GM18499 (cell line): ENCODE data around the gene GRAMD1C.
A peak's percentile ranks its signal among the peaks of the same experiment; 100 is the strongest.
"Not testable (repeated sequence)": the region's sequence is repeated elsewhere in the genome, so short reads cannot be mapped to it uniquely, and the experiment has no call there.

Experiments used
- ATAC-seq: cut with Tn5 transposase; IDR thresholded peaks from one replicate; pipeline ENCODE4 v1.9.1; 2021; ENCODE audit warnings: moderate number of reproducible peaks; ENCODE audit not compliant: insufficient read depth, unreplicated experiment

GRAMD1C gene

DNA sequence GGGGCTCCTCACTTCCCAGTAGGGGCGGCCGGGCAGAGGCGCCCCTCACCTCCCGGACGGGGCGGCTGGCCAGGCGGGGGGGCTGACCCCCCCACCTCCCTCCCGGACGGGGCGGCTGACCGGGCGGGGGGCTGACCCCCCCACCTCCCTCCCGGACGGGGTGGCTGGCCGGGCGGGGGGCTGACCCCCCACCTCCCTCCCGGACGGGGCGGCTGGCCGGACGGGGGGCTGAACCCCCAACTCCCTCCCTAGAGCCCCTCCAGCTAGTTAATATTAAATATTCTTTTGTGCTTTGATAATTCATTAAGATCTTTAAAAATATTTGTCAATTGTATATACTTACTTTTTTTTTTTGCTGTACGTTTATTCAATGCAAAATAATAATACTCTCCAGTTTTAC is 11.3 kb downstream of the GRAMD1C start:
- not testable (repeated sequence) for ATAC-seq

DNA sequence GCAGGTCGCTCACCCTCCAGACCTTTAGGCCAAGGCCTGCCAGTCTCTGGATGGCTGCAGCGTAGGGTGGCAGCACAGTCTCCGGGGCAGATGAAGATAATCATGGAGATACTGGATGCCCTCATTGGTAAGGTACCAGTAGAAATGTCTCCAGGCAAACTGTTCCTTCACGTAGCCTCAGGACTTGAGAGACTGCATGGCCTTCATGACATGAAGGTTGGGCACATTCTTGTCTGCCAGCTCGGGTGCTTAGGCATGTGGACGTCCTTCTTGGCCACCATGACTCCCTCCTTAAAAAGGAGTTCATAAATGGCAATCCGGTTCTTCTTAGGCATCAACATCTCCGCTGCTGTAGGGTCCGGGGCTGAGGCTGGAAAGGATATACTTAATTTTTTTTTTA is 11.8 kb downstream of the GRAMD1C start:
- not testable (repeated sequence) for ATAC-seq

DNA sequence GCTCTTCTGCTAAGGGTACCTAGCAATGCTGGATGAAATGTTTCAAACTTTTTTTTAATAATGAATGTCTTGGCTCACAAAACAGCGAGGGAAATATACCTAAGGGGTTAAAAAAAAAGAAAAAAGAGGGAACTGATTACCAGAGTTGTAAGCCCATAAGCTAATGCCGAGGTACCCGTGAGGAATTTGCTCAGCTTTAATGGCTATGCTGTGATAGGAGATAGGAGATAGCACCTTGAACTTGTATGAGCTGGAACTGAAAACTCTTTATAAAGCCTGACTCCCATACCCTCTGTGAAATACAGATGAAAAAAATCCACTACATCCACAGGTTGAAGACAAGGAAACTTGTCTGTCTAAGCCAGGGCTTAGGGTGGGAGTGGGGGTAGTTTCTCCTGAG is 13.9 kb downstream of the GRAMD1C start:
- no peak for ATAC-seq

DNA sequence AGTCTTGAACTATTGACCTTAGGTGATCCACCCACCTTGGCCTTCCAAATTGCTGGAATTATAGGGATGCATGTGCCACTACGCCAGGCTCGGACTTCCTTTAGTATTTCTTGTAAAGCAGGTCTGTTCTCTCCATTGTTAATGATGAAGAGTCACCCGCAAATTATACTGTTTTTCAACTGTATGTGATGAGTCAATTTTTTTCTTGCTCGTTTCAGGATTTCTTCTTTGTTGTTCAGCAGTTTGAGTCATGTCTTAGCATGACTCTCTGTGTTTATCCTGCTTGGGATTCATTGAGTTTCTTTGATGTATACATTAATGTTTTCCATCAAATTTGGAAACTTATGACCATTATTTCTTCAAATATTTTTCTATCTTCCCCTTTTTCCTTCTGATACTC is 28.9 kb downstream of the GRAMD1C start:
- no peak for ATAC-seq

DNA sequence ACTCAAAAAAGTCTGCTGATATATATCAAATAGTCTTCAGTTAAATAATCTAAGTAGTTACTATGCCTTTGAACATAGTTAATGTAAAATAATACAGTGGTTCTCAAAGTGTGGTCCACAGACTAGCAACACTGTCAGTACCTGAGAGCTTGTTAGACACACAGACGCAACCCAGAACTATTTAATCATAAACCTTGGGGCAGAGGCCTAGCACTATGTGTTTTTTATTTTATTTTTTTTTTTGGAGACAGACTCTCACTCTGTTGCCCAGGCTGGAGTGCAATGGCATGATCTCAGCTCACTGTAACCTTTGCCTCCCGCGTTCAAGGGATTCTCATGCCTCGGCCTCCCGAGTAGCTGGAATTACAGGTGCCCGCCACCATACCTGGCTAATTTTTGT is 34.7 kb downstream of the GRAMD1C start:
- ATAC-seq = no peak

DNA sequence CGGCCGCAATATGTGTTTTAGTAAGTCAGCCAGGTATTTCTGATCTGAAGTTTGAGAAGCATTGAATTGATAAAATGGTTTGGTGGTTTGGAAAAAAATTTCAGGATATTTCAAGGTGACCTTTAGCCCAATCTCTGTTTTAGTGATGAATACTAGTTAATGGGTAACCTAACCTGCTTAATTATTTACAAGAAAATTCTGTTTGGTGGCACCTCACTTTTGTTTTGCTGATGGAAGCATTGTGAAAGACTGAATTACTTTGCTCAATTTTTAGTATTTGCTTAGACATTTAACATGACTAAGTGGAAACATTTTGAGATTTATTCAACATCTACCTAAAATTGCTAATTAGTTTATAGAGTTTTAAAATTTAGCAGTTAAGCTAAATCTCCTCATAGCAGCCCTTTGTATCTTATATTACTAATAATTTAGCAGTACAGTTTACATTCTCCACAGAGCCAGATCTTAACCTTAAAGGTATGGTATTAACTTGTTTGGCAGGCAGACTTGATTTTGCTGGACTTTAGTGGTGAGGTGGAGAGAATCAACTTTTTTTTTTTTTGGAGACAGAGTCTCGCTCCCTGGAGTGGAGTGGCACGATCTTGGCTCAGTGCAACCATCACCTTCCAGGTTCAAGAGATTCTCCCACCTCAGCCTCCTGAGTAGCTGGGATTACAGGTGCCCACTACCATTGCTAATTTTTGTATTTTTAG is 35.4 kb downstream of the GRAMD1C start:
- no peak for ATAC-seq

DNA sequence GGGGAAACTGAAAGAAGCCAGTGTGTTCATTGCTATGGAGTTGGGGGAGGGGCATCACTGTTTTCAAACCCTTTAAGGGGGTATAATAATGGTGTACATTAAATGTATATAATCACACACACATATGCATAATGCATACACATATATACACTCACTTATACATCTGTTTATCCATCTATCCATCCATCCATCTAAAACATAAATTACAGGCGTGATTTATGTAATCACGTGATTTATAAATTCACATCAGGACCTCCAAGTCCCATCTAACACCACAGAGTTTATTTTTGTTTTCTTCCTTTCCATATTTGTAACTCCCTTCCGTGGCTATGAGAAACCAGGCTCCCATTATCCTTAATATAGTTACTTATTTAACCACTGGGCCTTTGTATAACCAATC is 39.8 kb downstream of the GRAMD1C start:
- no peak for ATAC-seq

DNA sequence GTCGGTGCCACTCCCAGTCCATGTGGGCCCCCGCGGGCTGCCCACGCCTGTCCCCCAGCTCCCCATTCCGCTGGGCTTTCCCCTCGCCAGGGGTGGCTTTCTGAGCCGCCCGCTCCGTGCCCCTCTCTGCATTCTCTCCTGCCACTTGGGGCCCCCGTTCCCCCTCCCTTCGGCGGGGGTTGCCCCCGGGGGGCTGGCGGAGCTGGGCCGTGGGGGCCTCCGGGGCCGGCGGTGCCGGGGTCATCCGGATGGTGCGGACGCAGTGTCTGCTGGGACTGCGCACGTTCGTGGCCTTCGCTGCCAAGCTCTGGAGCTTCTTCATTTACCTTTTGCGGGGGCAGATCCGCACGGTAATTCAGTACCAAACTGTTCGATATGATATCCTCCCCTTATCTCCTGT is 46.5 kb downstream of the GRAMD1C start:
- ATAC-seq = no peak

DNA sequence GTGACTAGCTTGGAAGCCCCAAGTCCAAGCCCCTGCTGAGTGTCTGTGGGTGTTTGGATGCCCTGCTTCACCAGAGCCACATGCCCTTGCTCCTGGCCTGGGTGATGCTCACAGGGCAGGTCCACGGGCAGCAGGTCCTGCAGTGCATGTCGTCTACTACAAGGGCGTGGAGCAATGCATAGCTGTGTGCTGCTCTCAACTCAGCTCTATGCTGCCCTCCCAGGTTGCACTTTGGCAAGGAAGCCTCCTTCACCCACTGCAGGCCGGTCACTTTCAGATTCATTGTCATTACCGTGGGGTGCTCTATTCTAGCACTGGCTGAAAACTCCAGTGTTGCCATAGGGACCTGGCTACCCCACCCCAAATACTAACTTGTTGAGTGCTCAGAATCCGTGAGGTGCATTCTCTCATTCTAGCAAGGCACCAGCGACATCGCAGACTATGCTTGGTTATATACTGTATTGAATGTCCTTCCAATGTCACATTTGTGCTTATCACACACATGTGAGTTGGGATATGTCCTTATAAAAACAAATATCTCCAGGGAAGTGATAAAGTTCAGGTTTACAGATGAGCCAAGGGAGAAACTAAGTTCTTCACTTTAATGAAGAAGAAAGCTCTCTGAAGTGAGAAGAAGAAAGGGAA is 51.8 kb downstream of the GRAMD1C start:
- ATAC-seq = no peak

DNA sequence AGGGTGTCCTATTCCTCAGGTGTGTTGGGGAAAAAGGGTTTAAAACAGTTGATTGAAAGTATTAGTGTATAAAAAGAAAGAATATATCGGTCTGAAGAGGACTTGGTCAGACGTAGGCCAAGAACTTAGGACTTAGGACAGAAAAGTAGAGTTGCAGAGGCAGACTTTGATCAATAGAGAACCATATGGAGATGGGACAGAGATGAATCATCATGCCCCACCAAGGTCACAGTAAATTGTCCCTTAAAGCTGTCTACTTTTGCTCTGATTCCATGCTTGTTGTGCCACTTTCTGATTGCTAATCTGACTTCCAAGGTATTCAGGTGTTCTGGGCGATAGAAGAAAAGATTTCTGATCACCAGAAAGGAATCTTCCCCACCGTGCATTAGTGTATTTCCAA is 56.3 kb downstream of the GRAMD1C start:
- no peak for ATAC-seq

DNA sequence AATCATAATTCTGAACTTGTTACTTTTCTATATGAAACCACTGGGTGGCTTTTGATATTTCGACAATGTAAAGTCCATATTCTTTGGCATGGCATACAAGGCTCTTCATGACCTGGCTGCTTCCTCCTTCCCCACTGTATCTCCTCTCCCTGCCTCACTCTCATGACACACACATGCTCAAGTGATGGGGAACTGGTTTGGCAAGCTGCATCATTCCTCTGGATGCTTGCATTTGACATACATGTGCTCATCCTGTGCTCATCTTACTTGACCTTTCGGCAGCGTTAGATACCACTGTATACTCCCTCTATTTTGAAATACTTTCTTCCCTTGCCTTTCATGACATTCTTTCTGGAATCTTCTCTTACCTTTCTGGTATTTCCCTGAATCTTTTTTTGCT is 57.4 kb downstream of the GRAMD1C start:
- no peak for ATAC-seq

DNA sequence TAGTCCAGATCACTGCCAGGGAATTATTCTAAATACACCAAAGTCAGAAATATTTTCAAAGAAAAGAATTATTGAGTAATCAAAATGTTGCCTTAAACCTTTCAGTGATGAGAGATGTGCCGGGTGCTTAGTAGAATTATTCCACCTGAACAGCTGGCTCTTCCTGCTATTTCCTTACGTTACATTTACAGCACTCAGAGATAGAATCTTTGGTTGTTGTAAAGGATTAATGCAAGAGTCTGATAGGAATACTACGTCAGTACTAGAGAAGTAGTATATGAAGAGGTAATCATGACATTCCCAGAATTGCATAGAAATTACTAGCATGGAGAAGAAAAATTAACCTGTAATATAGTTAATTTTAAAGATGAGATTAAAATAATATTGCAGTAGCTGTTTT is 58.3 kb downstream of the GRAMD1C start:
- no peak for ATAC-seq

DNA sequence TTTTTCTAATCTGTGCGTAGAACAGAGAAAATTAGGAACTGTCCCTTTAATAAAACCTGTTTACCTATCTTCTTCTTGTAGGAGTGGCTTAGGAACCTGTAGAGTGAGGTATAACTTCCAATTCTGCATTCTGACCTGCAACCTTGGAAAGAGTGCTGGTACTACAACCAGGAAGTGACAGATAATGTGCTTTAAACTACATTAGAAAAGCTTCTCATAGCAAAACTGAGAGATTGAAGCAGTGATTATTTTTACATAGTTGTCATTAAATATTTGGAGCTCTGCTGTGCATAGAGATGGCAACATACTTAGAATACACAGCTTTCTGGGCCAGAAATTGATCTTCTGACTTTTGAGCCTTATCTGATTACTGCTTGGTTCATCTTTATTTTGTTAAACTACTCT is 58.8 kb downstream of the GRAMD1C start:
- no peak for ATAC-seq

DNA sequence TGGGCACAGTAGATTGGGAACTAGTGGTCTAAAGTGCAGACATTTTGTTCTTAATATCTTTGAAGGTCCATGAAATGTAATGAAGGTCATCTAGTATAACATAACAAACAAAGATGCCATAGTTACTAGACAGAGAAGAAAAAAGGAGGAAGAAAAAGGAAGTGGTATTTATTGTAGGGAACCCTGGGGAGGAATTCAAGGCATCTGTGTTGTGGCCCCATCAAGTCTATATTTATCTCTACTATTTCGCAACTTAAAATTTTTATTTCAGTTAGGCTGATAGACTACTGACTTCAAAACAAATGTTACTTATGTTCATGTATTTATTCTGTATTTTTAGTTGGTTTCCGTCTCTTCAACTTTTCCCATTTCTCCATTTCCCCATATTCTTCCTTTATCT is 60.3 kb downstream of the GRAMD1C start:
- ATAC-seq = no peak

DNA sequence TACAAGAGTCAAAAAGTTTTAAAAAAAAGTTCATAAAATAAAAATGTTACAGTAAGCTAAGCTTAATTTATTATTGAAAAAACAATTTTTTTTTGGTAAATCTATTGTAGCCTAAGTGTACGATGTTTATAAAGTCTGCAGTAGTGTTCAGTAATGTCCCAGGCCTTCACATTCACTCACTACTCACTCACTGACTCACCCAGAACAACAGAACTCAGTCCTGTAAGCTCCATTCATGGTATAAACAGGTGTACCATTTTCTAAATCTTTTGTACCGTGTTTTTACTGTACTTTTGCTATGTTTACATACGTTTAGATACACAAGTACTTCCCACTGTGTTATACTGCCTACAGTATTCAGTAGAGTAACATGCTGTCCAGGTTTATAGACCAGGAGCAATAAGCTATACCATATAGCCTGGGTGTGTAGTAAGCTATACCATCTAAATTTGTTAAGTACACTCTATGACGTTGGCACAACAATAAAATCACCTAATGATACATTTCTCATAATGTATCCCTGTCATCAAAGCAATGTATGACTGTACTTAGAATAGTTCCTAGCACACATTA is 68.1 kb downstream of the GRAMD1C start:
- ATAC-seq = no peak

DNA sequence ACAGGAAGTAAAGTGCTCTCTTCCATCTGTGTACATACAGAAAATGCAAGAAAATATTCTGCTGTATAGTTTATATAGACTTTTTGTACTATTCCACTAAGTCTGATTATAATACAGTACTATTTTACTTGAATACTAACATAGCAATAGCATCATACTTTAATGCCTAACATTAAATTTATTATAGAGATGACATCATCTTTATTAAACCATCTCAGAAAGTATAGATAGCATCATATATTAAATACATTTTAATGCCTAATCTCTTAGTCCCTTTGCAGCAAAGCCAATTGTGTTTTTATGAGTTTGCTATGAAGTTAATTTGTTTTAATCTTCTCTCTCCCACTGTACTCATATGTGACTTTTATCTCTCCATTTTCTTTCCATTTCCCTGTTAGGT is 69.5 kb downstream of the GRAMD1C start:
- ATAC-seq = no peak

DNA sequence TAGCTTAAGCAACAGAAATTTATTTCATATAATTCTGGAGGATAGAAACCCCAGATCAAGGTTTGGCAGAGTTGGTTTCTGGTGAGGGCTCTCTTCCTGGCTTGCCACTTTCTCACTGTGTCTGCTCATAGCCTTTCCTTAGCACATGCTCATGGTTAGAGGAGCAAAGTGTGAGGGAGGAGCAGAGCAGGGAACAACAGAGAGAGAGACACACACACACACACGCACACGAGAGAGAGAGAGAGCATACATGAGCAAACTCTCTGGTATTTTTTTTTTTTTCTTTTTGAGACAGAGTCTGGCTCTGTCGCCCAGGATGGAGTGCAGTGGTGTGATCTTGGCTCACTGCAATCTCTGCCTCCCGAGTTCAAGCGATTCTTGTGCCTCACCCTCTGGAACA is 72.4 kb downstream of the GRAMD1C start:
- no peak for ATAC-seq

DNA sequence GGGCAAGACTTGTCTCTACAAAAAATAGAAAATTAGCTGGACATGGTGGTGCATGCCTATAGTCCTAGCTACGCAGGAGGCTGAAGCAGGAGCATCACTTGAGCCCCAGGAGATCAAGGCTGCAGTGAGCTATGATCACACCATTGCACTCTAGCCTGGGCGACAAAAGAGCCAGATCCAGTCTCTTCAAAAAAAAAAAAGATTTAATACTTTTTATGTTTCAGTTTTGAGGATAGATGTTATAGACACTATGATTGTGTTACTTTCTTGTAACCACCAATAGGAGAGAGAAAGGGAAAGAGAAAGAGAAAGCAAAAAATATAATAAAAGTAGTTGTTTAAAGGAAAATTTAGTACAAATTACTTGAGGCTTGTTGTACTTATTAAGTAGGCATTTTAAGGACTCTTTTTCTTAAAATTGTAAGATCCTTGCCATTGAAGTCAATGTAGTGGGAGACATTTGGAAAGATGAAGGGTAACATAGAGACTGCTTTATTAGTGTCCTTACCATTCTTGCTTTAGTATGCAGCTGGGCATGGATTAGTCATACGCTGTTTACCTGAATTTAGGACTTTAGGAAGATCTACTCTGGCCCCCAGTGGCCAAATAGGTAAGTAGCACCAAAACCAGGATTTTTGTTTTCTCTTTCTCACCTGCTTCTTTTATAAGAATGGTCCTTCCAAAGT is 74.1 kb downstream of the GRAMD1C start:
- peak; percentile 82 for ATAC-seq

DNA sequence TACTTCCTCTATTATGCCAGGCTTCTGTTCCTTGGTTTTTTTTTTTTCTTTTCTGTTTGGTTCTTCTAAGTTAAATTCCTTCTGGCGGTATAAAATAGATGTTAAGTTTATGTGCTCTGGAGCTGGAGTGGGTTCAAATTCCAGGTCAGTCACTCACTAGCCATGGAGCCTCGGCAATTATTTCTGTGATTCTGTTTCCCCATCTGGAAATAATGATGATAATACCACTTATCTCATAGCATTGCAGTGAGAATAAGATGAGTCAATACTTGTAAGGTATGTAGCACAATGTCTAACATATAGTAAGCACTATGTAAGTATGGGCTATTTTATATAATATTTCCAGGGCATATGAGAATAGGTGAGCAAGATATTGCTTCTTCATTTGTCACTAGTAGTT is 76.1 kb downstream of the GRAMD1C start:
- no peak for ATAC-seq

DNA sequence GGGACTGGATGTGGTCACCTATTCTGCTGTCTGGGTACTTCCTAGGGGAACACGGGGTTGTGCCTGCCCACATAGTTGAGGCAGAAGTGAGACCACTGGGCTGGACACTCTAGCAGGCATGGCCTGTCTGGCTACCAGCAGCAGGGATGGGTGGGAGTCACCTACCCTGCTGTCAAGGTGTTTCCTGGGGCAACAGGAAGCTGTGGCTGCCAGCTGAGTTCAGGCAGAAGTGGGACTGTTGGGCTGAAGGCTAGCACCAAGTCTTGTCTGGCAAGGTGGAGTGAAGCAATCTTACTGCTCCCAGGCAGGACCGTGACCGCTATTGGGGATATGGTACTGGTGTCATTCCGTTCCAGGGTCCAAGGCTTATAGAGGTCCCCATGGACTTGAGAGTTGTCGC is 89.0 kb downstream of the GRAMD1C start:
- no peak for ATAC-seq

DNA sequence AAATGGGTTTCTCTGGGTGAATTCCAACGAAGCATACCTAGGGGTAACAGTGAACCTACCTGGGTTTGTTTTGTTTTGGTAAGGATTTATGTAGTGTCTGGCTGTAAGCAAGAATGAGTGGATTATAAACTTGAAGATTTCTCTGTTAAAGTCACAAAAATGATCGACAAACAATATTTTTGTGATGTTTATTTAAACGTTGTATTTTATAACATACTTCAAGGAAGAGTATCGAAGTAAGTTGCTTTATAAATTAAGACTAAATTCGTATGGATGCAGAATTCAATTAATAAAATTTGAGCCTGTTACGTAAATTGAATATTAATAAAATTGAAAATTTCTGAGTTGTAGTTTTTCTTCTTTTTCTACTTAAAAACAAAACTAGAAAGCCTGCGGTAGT is 108.2 kb downstream of the GRAMD1C start:
- no peak for ATAC-seq
